HepG2 (cell line): ENCODE measurements around the gene HOXD1. TPM values are rescaled to one million over a fixed set of nuclear protein-coding genes. Genes with fewer than 3 reads are reported as not detected.

ENCODE experiments used
- ATAC-seq: fragments of 200-7000 bp; cut with Tn5 transposase; 3 replicates; pipeline ENCODE4 v1.9.1; 2020; ENCODE audit warnings: mild to moderate bottlenecking, moderate library complexity
- BruUV-seq: library from RNA; stranded (reverse); fragments of 400-500 nt; replicated peaks from 2 replicates; lab custom pipeline; 2021; lab: Mats Ljungman, UMichigan
- CTCF ChIA-PET: fragments of 300-600 bp; formaldehyde crosslinking; extraction: SDS; loops from one replicate; lab custom pipeline; 2021; ENCODE audit warnings: low total read pairs, inconsistent platforms, low intra/inter-chr PET ratio; lab: Yijun Ruan, JAX
- POLR2A ChIA-PET: fragments of 350-600 bp; sonication (Branson Sonifier 250); formaldehyde crosslinking; loops from one replicate; lab custom pipeline; 2020; ENCODE audit warnings: antibody characterized with exemption, inconsistent platforms; lab: Yijun Ruan, JAX
- DNase-seq: peaks from one replicate; pipeline ENCODE4 v3.0.0-alpha.2; 2015; ENCODE audit warnings: low spot score
- FAIRE-seq: peaks from 3 replicates; lab custom pipeline; 2011; peaks lifted over from hg19 to GRCh38; lab: Jason Lieb, UNC
- H2AFZ ChIP-seq: one replicate; pipeline ENCODE4 v1.6.1; 2011; ENCODE audit warnings: low read length, inconsistent platforms
- H3K27ac ChIP-seq: fragments of 300-600 bp; 3 replicates; pipeline ENCODE4 v1.8.0; 2011; ENCODE audit warnings: mixed run types, mild to moderate bottlenecking, mixed read lengths, low read length, inconsistent platforms; ENCODE audit not compliant: insufficient read depth; ENCODE audit errors: extremely low read length
- H3K27me3 ChIP-seq, 2 experiments: fragments of 200-600 bp in 1 of 2; 2 replicates in 1 of 2; 3 replicates in 1 of 2; pipeline versions ENCODE4 v1.6.0 to v1.8.0; 2011; ENCODE audit warnings: low read length in 2 of 2, mild to moderate bottlenecking in 2 of 2, moderate library complexity in 2 of 2, inconsistent platforms in 1 of 2; ENCODE audit not compliant: insufficient read depth in 2 of 2, control insufficient read depth in 1 of 2
- H3K36me3 ChIP-seq, 2 experiments: fragments of 200-600 bp in 1 of 2; replicated peaks in 1 of 2; 2 replicates in 1 of 2; 3 replicates in 1 of 2; pipeline versions ENCODE4 v1.5.1 to v1.8.0; 2011; ENCODE audit warnings: low read length in 2 of 2, inconsistent platforms in 1 of 2; ENCODE audit not compliant: insufficient read depth in 2 of 2, control insufficient read depth in 1 of 2
- H3K4me1 ChIP-seq: 2 replicates; pipeline ENCODE4 v1.5.1; 2012; ENCODE audit warnings: low read length, inconsistent platforms; ENCODE audit not compliant: insufficient read depth
- H3K4me2 ChIP-seq: 2 replicates; pipeline ENCODE4 v1.6.0; 2011; ENCODE audit warnings: low read depth, low read length, inconsistent platforms
- H3K4me3 ChIP-seq, 3 experiments: fragments of 200-600 bp in 1 of 3; sonication (generic), shearing (Covaris generic) in 1 of 3; replicated peaks in 1 of 3; 2 replicates each; pipeline ENCODE4 v1.5.1; 2011 to 2016; ENCODE audit warnings: low read length in 3 of 3, inconsistent platforms in 2 of 3, low read depth in 2 of 3, mild to moderate bottlenecking in 2 of 3, control low read depth in 1 of 3, mixed read lengths in 1 of 3; ENCODE audit not compliant: insufficient read depth in 1 of 3
- H3K79me2 ChIP-seq: one replicate; pipeline ENCODE4 v1.6.1; 2011; ENCODE audit warnings: low read length, inconsistent platforms; ENCODE audit not compliant: insufficient read depth
- H3K9ac ChIP-seq: 2 replicates; pipeline ENCODE4 v1.6.0; 2011; ENCODE audit warnings: mild to moderate bottlenecking, low read depth, low read length, inconsistent platforms; ENCODE audit not compliant: insufficient read depth
- H3K9me3 ChIP-seq: 2 replicates; pipeline ENCODE4 v1.5.1; 2012; ENCODE audit warnings: mild to moderate bottlenecking, low read length
- H4K20me1 ChIP-seq: 2 replicates; pipeline ENCODE4 v1.6.0; 2011; ENCODE audit warnings: inconsistent platforms, mild to moderate bottlenecking, low read length, moderate library complexity; ENCODE audit not compliant: insufficient read depth
- CREM ChIP-seq, 2 experiments: sonication (generic) in 1 of 2; formaldehyde crosslinking in 1 of 2; IDR thresholded peaks; 2 replicates each; pipeline versions ENCODE4 v1.4.0 to v1.6.1; 2016 to 2020; ENCODE audit warnings: antibody characterized with exemption in 1 of 2, mild to moderate bottlenecking in 1 of 2, missing genetic modification reagents in 1 of 2
- POLR2A ChIP-seq, 2 experiments: IDR thresholded peaks; 2 replicates each; pipeline ENCODE4 v1.6.1; 2011; ENCODE audit warnings: low read depth in 2 of 2, low read length in 2 of 2, mild to moderate bottlenecking in 1 of 2, moderate library complexity in 1 of 2; ENCODE audit not compliant: insufficient read depth in 1 of 2
- SALL2 ChIP-seq: sonication (generic); formaldehyde crosslinking; IDR thresholded peaks from 2 replicates; pipeline ENCODE4 v1.8.1; 2023; ENCODE audit warnings: mild to moderate bottlenecking, missing genetic modification reagents, inconsistent platforms
- ZNF263 ChIP-seq: sonication (generic); formaldehyde crosslinking; IDR thresholded peaks from 2 replicates; pipeline ENCODE4 v1.4.0; 2020; ENCODE audit warnings: missing genetic modification reagents
- ZNF317 ChIP-seq: sonication (generic); formaldehyde crosslinking; IDR thresholded peaks from 2 replicates; pipeline ENCODE4 v1.5.0; 2020; ENCODE audit warnings: mild to moderate bottlenecking, missing genetic modification reagents
- ZNF614 ChIP-seq: IDR thresholded peaks from 2 replicates; pipeline ENCODE4 v1.6.1; 2018; ENCODE audit warnings: missing biosample characterization, missing genetic modification reagents, inconsistent platforms, borderline replicate concordance
- WGBS: methylation state at CpG from one replicate; pipeline ENCODE4 v1.1.6; 2017; ENCODE audit warnings: low lambda C conversion rate; 5-methylcytosine and 5-hydroxymethylcytosine counted together
- in situ Hi-C: cut with HindIII; loops from 2 replicates; pipeline ENCODE4 v1.10.0; 2017; ENCODE audit warnings: low pct_unique_long_range_greater_than_20kb; ENCODE audit not compliant: extremely low pct_ligation_motif_present
- intact Hi-C: fragments of 100-400 bp; cut with micrococcal nuclease; formaldehyde crosslinking; loops from one replicate; pipeline ENCODE4 v1.10.0; 2022; ENCODE audit not compliant: unreplicated experiment
- polyA plus RNA-seq, 8 experiments: library from polyadenylated mRNA; depleted of rRNA in 3 of 8; stranded (reverse) in 7 of 8; unstranded in 1 of 8; fragments of >200 nt; fragmentation: Illumina TruSeq in 4 of 8; extraction: Trizol in 4 of 8; gene quantifications; 2 replicates each; pipeline versions ENCODE4 v1.2.1 to v1.2.3, GENCODE V29; 2011 to 2016; ENCODE audit warnings: low read depth in 4 of 8, missing spikeins in 1 of 8, mixed read lengths in 1 of 8; ENCODE audit not compliant: insufficient read depth in 1 of 8
- total RNA-seq, 5 experiments: library from RNA; depleted of rRNA; stranded (reverse); fragments of >200 nt; fragmentation: Illumina TruSeq; extraction: Trizol; gene quantifications; 2 replicates each; pipeline ENCODE4 v1.2.3, GENCODE V29; 2016; ENCODE audit warnings: low read depth in 1 of 5
- TF ChIP-seq, protein P1 (sequence below), 2 experiments: fragments of 450-650 bp in 1 of 2; sonication (generic) in 1 of 2; formaldehyde crosslinking in 1 of 2; IDR thresholded peaks; 2 replicates each; pipeline versions ENCODE4 v1.6.1 to v1.8.0; 2016 to 2022; ENCODE audit warnings: antibody characterized with exemption in 1 of 2, mild to moderate bottlenecking in 1 of 2, missing genetic modification reagents in 1 of 2

The HOXD1 gene
- total and polyA plus RNA-seq, 2 of the 13 experiments (the other 11 are each of a cell fraction or from before 2014, with no cell fraction given), result 10.0 to 22.3 TPM

DNA sequence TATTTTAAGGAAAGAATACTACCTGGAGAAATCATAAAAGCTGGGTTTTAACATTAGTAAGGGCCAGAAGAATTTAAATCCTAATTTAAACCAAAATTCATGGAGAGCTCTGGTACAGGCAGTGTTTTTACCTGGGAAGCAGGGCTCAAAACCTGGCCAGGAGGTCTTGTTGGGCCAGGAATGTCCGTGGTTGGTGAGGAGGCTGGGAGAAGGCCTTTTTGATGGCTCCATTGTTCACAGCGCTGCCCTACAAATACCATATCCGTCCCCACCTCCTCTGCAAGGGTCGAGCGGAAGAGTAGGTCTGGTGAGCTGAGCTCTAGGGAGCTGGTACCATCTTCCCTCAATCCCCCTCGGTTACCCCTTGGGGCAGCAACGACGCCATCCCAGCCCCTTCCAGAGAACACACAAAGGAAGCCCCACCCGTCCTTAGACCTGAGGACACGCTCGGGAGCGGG is 10.9 kb upstream of the HOXD1 start:
- intact Hi-C loops (no loop called here), in situ Hi-C loops (no loop called here)
- 84% methylated on average over 12 of the region's 12 CpGs for WGBS
- Histone ChIP-seq H3K27me3 (no peaks in the 10 kb centered on the region; a peak in 2 of 5 replicates), H3K4me1 (peaks cover 33% of the 10 kb centered on the region), H3K79me2 (peaks cover 8% of the 10 kb centered on the region), H4K20me1 (peaks cover 4% of the 10 kb centered on the region; the same call in 1 of the 2 replicates), H2AFZ (no peak overlapping the region), H3K9me3 (no peaks in the 10 kb centered on the region), H3K9ac (no peak overlapping the region), H3K4me2 (no peak overlapping the region), H3K4me3 (no peak overlapping the region), H3K27ac (no peak overlapping the region), H3K36me3 (peaks cover 2 to 43% of the 10 kb centered on the region in 2 experiments)
- ATAC-seq (no peak), DNase-seq (no peak), FAIRE-seq (no peak)
- TF ChIP-seq ZNF614 (CRISPR knock-in tag) (no peak), ZNF317 (CRISPR knock-in tag) (no peak), ZNF263 (CRISPR knock-in tag) (no peak), CREM (IDR thresholded peaks at IDR 0.05) (no peak), CREM (CRISPR knock-in tag; IDR thresholded peaks at IDR 0.05) (no peak), POLR2A (IDR thresholded peaks at IDR 0.05; ENCODE audit: insufficient read depth in 1 of 2, low read depth in 2 of 2, low read length in 2 of 2) (no peak), SALL2 (no peak)
- TF ChIP-seq, protein P1, sequence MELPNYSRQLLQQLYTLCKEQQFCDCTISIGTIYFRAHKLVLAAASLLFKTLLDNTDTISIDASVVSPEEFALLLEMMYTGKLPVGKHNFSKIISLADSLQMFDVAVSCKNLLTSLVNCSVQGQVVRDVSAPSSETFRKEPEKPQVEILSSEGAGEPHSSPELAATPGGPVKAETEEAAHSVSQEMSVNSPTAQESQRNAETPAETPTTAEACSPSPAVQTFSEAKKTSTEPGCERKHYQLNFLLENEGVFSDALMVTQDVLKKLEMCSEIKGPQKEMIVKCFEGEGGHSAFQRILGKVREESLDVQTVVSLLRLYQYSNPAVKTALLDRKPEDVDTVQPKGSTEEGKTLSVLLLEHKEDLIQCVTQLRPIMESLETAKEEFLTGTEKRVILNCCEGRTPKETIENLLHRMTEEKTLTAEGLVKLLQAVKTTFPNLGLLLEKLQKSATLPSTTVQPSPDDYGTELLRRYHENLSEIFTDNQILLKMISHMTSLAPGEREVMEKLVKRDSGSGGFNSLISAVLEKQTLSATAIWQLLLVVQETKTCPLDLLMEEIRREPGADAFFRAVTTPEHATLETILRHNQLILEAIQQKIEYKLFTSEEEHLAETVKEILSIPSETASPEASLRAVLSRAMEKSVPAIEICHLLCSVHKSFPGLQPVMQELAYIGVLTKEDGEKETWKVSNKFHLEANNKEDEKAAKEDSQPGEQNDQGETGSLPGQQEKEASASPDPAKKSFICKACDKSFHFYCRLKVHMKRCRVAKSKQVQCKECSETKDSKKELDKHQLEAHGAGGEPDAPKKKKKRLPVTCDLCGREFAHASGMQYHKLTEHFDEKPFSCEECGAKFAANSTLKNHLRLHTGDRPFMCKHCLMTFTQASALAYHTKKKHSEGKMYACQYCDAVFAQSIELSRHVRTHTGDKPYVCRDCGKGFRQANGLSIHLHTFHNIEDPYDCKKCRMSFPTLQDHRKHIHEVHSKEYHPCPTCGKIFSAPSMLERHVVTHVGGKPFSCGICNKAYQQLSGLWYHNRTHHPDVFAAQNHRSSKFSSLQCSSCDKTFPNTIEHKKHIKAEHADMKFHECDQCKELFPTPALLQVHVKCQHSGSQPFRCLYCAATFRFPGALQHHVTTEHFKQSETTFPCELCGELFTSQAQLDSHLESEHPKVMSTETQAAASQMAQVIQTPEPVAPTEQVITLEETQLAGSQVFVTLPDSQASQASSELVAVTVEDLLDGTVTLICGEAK (IDR thresholded peaks at IDR 0.05), result no peak
- TF ChIP-seq, protein P1 (CRISPR knock-in tag; IDR thresholded peaks at IDR 0.05), result no peak
- CTCF ChIA-PET, result no interaction called here
- BruUV-seq, result no TSS peak
- POLR2A ChIA-PET, result no interaction called here
